CD4-positive, alpha-beta T cell treated with Interleukin-4 for 1 hour (primary cell): ENCODE data around the gene SLC19A1.

Experiments used
- DNase-seq, 2 donors: peaks; one replicate each; pipeline ENCODE4 v3.0.0-alpha.2; 2020 to 2022

Gene SLC19A1

DNA sequence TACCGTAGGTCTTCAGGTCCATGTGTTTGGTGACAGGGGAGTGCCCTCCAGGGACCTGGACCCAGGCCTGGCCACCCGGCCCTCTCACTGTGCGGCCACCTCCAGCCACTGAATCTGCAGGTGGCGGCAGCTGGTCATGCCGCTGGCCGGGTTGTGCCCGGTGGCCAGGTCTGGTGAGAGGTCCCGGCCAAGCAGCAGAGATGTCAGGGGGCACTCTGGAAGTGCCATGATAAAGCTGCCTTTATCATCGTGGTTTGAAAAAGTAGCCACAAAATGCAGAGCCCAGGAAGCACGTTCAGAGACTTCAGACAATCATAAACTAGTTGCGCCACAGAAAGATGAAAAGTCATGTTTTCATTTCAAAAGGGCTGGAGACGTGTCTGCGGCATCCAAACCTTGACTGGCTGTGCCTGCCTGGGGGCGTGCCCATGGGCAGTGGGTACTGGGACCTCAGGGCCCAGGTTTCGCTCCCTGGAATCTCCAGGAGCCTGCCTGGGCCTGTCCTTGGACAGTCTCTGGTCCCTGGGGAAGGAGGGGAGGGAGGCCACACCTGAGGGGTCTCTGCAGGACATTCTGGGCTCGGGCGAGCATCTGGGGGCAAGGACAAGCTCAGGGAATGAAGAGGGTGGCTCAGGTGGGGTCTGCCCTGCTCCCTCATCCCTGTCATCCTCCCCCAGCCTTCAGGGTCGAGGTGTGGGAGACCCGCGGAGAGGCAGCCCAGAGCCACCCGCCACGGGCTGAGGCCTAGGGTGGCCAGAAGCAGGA lies 92.4 kb downstream of the SLC19A1 start:
- no peak for DNase-seq

DNA sequence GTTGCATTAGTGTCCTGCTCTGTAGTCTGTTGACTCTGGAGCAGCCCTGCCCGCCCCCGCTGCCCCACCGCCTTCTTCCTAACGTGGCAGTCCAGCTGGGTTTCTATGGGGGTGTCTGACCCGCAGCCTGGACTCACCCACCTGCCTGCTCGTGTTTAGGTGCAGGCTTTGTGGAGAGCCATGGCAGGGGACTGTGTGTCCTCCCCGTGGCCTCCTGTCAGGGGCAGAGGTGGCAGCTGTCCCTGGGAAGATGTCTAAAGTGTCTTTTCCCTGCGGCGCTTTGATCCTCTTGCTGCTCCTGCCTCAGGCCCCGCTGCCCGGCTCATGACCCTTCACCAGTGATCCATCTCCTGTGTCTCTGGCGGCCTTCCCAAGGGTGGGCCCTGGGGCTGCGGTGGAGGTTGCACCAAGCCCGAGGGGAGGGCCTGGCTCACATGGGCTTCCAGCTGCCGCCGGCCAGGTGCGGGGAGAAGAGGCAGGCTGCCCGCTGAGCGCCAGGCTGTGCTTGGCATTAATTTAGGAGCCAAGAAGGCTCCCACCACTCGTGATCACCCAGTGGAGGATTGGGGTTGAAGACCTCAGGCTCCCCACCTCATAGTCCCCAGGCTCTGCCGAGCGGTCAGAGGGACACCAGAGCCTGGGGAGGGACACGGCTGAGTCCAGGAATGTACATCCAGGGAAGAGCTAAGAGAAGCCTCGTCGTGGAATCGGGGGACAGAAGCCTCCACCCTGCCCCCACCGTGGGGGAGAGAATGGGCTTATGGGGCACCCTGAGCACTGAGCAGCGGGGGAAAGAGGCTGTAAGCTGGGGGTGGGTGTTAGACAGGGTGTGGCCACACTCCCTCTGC lies 93.2 kb downstream of the SLC19A1 start:
- no peak for DNase-seq

DNA sequence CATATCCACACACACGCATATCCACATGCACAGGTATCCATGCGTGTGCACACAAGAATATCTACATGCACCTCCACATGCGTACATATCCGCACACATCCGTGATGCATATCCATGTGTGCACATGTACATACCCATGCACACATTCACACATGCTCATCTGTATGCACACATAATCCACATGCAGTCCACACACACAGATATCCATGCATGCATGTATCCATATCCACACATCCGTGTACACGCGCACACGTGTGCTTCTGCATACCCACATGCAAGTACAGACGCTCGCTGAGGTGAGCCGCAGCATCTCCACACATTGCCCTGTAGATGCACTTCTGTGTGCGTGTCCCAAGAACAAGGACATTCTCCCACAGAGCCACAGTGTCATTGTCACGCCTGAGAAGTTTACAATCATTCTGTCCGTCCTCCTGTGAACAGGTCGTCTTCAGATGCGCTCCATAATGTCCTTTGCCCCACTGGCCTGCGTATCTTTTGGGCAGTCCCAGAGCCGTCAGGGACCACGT lies 93.9 kb downstream of the SLC19A1 start:
- no peak for DNase-seq
